HG03575 (cell line): ENCODE data around the gene RPS6KB2.

Experiments
- ATAC-seq: cut with Tn5 transposase; IDR thresholded peaks from one replicate; pipeline ENCODE4 v1.9.1; 2021; ENCODE audit not compliant: unreplicated experiment, insufficient number of reproducible peaks, low FRiP score; ENCODE audit errors: extremely low read depth

Gene RPS6KB2

DNA sequence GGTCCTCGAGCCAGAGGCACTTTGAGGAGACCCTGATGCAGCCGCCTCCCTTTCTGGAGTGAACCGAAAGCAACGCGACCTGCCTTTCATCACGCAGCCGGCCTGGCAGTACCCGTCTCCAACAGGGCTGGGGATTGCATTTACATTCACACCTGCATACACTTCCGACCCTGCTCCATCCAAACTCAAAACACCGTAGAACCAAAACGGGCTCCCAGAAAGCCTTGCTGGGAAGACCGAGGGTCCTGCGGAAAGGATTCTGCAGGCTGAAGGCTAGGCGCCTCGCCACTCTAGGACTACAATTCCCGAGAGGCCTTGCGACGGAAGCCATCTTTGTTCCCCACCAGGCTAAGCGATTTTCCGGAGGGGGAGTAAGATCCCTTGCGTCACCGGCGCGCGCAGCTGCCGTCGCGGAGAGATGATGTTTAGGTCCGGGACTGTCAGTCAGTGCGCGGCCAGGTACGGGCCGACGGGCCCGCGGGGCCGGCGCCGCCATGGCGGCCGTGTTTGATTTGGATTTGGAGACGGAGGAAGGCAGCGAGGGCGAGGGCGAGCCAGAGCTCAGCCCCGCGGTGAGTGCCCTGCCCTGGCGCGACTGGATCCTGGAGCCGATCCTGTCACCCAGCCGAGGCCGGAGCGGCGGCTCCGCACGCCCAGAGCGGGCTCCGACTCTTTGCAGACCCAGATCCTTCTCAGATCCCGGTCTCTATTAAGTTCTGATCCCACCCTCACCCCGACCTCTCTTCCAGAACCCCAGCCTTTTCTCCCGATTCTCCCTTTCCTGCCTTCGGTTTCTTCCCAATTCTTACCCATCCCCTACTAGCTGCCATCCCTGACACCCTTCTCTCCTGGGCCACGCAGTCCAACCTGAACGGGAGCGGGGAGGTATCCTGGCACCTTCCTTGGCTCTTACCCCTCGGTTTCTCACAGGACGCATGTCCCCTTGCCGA lies at the start of gene RPS6KB2:
Gene RPS6KB2 (plus strand): TSS at position 443 of the 950 bp plus-strand sequence. CDS start 52 bp downstream, at position 495.
- no peak for ATAC-seq

DNA sequence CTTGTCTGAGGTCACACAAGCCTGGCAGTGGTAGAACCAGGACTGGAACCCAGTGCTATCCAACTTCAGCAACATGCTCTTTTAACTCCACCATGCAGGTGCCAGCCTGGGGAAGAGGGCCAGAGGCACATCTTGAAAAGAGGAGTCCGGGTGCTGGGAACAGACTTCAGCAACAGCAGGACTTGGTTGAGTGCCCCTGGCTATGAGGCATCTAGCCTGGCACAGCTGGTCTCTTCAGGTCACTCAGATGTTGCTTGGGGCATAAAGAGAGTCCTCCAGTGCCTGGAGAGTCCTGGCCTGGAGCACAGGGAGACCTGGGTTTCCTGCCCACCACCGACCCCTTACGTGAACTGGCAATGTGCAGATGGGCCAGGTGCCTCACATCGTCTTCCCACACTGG lies 49.8 kb upstream of the RPS6KB2 start:
- no peak for ATAC-seq

DNA sequence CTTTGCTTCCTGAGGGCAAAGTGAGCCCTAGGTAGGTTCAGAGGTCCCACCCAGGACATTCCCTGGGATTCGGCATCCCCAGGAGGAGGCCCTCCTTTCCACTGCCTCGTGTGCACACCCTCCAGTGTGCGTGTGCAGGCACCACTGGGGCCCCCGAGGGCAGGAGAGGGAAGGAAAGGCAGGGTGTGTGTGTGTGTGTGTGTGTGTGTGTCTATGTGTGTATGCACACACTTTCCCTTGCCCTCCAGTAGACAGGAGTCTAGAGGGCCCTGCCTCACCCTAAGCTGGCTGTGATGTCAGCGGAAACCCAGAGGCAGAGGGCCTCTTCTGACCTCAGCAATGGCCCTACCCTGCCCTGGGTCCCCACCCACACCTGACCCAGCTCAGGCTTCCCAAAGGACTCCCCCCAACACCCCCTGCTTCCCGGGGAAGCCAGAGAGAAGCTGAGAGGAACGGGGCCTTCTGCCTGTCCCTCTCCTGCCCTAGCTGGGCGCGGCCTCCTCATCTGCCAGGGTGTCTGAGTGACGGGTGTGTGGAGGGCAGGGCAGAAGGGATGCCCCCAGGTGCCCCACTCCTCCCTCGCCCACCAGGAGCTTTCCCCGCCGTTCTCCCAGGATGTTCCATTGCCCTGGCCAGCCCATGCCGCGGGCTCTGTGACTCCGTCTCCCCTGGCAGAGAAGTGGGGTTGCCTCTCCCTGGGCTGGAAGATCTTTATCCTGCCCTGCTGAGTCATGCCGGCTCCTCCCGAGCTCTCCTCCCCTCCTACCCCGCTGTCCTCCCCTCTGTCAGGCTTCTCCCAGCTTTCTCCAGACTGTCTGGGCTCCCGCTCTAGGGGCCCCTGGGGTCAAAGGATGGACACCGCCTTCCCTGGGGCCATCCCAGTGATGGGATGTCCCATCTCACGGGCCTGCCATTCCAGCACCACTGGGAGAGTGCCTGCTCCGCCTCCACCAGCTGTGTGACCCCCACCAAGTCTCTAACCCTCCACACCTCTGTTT lies 48.9 kb upstream of the RPS6KB2 start:
- ATAC-seq = no peak

DNA sequence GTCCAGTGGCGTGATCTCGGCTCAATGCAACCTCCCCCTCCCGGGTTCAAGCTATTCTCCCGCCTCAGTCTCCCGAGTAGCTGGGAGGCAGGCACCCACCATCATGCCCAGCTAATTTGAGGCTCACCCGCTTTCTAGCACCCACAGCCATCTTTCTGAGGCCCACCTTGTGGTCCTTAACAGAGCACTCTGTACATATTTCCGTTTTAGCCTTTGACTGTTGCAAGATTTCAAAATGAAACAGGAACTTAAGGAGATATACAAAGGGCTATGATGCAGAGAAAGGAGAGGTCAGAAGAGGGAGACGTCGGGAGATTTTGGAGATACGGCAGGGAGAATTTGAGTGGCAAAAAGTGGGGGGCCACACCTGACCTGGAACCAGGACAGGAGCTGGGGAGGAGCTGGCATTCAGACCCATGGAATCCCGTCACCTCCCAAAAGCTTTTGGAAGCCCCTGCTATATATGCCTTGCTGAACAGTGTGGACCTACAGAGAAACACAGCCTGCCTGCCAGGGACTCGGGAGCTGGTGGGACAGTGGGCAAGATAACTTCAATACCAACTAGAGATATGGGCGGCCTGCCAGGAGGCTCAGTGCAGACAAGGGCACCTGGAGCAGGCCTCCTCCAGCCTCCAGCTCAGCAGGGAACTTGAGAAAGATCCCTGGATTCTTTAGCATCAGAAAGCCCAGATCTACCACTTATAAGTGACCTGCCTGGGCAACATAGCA lies 46.9 kb upstream of the RPS6KB2 start:
- ATAC-seq = no peak

DNA sequence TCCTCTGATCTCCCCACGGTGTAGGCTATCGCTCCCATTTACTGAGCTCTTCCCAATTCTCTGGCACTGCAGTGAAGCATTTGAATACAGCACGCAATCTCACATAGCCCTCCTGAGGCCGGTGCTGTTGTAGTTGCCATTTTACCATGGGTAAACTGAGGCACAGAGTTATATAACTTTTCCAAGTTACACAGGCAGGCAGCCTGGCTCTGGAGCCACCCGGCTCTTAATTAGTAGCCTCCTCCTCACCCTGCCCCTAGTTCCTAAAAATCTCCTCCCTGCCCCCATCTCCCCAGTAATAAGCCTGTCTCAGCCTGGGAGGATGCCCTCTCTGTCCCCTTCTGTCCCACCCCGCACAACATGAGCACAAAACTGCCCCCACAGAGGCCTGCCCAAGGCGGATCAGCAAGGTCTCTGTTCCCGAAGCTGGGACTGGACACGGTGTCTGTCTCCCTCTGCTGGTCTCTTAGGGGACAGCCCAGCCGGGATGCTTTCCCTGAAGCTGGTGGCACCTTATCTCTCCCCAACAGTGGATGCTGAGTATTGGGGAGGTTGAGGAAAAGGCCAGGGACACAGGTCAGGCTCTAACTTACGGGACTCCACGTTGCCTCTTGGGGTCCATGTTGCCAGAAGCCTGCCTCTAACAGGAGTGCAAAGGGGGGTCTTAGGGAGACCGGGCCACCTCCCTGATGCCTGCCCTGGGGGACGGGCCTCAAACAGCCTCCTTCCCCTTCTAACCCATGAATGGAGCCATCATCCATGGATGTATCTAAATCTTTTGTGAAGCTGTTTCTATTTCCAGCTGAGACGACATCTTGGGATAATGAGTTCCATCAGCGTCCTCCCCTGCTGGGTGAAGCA lies 45.8 kb upstream of the RPS6KB2 start:
- ATAC-seq = no peak

DNA sequence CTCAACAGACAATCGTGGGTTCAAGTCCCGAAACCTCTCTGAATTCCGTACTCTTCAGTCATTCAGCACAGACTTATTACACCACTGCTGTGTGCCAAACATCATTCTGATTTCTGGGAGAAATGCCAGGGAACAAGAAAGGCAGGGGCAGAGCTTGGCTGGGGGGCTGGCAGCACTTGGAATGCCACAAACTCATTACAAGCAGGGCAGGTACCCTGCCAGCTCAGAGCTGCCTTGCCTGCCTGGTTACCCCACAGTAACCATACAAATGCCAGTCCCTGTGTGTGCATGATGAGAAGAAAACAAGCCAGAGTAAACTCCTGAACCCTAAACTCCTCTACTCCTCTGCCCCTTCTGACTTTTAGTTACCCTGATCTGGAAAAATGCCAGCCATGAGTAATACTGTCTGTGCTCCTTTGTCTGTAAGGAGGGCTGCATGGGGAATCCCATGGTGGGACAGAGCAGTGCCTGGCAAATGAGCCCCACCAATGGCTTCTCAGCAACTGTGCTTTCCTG lies 43.4 kb upstream of the RPS6KB2 start:
- no peak for ATAC-seq

DNA sequence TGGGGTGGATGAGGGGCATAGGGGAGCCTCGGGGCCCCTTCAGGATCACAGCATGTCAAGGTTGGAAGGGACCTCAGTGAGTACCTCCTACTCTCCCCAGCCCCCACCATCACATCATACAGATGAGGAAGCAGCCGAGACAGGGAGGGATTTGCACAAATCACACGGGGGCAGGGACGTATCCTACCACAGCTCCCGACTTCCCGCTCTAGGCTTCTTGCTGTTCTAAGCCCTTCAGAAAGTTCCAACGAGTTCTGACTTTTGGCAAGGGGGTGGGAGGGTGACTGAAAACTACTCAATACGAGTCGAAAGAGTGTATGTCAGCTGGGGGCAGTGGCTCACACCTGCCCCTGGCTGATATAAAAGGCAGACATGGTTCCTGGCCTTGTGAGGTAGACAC lies 41.2 kb upstream of the RPS6KB2 start:
- ATAC-seq = no peak

DNA sequence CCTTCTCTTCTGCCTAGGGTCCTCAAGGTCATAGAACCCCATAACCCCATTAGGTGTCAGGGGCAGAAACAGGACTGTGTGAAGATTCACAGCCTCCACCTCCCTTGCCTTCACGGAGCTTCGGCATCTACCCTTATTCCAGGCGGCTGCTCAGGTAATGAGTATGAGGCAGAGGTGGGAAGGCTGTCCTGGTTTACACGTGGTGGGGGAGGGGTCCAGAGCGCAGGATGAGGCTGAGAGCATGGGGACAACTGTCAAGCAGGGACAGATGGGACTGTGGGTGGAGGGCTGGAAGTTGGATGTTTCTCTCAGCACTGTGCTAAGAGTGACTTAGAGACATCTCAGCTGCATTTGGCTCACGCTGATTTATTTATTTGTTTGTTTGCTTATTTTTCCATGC lies 40.8 kb upstream of the RPS6KB2 start:
- ATAC-seq = no peak

DNA sequence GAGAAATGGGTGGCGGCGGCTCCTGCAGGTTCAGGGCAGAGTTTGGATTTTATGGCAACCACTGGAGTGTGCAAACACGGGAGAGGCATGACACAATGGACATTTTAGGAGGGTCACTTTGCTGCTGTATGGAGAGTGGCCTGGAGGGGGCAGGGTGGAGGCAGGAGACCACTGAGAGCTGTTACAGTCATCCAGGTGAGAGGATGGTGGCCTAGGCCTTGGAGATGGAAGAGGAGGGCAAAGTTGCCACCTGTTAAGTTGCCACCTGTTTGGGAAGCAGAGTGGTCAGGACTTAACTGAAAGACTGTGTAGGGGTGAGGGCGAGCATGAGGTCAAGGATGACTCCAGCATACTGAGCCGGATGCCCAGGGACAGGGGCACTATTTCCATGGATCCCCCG lies 38.8 kb upstream of the RPS6KB2 start:
- ATAC-seq = no peak

DNA sequence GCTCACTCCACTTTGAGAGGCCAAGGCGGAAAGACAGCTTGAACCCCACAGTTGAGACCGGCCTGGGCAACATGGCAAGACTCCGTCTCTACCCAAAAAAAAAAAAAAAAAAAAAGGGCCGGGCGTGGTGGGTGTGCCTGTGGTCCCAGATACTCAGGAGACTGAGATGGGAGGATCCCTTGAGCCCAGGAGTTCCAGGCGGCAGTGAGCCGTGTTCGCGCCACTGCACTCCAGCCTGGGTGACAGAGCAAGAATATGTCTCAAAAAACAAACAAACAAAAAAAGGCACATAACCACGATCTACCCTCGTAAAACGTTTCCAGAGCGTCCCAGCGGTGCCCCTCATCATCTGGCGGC lies 37.4 kb upstream of the RPS6KB2 start:
- no peak for ATAC-seq

DNA sequence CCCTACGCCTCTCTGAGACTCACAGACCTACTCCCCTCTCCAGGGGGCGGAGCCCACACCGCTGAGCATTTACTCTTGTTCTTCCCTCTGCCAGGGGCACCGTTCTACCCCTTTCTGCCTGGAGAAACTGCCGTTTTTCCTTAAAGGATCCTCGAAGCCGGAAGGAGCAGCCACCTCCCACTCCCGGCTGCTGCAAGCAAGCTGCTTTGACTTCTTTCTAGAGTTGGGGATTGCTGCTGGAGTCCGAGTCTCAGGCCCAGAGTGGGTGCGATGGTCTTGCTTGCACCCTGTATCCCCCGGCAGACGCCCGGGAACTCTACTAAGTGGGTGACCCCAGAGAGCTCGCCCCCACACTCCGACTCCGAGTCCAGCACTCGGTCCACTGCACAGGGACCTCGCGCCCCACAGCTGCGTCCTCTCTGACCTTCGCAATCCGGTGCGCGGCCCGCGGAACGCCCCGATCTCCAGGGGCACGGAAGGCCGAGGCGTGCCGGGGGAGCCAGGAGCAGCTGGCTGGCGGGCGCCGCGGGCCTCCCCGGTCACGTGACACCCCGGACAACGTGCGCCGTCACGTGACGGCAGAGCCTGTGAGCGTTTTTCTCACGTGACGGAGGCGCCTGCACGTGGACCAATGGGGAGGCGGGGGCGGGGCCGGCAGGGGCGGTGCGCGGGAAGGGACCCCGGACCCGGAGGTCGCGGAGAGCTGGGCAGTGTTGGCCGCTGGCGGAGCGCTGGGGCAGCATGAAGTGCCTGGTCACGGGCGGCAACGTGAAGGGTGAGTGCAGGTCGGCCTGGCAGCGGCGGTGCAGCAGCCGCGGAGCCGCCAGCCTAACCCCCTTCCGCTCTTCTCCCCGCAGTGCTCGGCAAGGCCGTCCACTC lies 36.8 kb upstream of the RPS6KB2 start, which contains the start of gene RAD9A:
Gene RAD9A (plus strand): TSS at position 683 of the 879 bp plus-strand sequence. CDS start 59 bp downstream, at position 742.
- ATAC-seq = no peak

DNA sequence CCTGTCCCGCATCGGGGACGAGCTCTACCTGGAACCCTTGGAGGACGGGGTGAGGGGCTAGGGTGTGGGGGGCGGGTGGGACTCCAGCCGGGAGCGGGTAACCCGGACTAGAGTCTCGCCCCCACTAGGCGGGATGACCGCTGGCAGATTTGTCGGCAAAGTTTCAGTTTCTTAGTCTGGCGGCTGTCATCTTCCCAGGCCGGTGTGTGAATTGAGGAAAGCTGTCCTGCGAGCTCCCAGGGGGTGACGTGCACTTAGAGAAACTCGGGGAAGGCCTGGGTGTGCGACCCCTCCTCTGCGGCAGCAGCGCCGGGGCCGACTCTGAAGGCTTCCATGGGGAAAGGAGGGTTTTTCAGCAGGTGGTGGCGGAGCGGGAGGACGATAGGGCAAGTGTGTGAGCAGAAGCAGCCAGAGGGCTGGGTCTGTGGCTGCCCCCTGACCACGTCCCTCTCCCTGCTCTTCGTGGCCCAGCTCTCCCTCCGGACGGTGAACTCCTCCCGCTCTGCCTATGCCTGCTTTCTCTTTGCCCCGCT lies 36.0 kb upstream of the RPS6KB2 start:
- ATAC-seq = no peak

DNA sequence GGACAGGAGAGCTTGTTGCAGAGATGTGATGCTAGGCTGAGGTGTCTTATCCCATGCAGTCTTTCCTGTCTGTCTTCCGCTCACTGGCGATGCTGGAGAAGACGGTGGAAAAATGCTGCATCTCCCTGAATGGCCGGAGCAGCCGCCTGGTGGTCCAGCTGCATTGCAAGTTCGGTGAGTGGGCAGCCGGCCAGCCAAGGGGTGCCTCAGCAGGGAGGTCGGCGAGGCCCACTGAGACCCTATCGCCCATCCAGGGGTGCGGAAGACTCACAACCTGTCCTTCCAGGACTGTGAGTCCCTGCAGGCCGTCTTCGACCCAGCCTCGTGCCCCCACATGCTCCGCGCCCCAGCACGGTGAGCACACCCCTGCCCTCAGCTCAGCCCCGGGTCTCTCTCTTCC lies 34.9 kb upstream of the RPS6KB2 start:
- ATAC-seq = no peak

DNA sequence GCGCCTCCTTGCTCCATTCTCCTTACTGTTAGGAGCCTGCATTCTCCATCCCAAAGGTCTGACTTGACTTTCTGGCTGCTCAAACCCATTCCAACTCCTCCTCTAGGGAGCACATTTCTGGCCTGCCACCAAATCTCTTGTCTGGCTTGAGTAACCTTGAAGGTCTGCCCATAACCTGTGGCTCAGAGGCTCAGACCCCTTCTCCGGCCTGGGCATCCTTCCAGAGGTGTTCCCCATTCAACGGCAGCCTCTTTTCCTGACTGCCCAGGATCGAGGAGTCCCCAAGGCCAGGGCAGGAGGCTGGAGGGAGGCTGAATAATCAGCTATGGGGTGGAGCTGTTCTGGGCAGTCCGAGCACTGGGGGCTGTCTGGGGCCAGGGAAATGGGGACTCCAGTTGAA lies 34.3 kb upstream of the RPS6KB2 start:
- ATAC-seq = no peak

DNA sequence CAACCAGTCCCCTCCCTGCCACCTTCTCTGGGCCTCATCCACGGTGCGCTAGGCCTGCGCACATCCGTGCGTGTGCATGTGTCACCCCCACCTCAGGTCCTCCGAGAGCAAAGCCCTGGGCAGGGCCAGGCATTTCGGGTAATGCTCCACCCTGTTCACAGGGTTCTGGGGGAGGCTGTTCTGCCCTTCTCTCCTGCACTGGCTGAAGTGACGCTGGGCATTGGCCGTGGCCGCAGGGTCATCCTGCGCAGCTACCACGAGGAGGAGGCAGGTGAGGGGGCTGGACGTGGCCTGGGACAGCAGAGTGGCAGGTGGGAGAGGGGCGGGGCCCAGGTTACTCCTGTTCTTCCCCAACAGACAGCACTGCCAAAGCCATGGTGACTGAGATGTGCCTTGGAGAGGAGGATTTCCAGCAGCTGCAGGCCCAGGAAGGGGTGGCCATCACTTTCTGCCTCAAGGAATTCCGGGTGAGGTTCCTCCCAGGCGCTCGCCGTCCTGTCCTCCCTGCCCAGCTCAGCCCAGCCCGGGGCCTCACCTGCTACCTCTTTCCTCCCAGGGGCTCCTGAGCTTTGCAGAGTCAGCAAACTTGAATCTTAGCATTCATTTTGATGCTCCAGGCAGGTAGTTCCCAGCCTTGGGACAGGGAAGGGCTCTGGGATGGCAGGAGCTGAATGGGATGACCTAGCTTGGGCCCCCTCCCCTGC lies 32.6 kb upstream of the RPS6KB2 start:
- no peak for ATAC-seq

DNA sequence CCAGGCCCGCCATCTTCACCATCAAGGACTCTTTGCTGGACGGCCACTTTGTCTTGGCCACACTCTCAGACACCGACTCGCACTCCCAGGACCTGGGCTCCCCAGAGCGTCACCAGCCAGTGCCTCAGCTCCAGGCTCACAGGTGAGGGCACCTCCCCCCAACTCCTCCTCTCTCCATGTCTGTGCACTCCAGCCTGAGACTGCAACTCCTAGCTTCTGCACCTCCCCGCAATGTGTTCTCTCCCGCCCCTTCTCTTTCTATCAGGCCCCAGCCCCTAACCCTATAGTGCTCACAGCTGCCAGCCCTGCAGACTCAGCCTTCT lies 32.1 kb upstream of the RPS6KB2 start:
- ATAC-seq = no peak
